Cardiac fibroblast (primary cell): Measurements from ENCODE around the gene RILPL2.

Source experiments
- DNase-seq, 2 donors: peaks; one replicate each; pipeline versions ENCODE4 v3.0.0 to v3.0.0-alpha.2; 2010; ENCODE audit warnings: low read depth in 2 of 2
- H3K4me3 ChIP-seq, 2 donors: replicated peaks in 1 of 2; 1 replicate in 1 of 2; 2 replicates in 1 of 2; pipeline ENCODE4 v1.5.1; 2011; ENCODE audit warnings: low read depth in 2 of 2, low read length in 2 of 2, mild to moderate bottlenecking in 2 of 2, moderate library complexity in 1 of 2
- CTCF ChIP-seq: IDR thresholded peaks from one replicate; pipeline ENCODE4 v1.5.1; 2011; ENCODE audit warnings: low read depth, mild to moderate bottlenecking, low read length, inconsistent platforms

RILPL2 gene

GRCh38 chr12:123391546-123392343, 44.7 kb downstream of the RILPL2 start:
- DNase-seq = no peak
- TF ChIP-seq CTCF = no peak
- H3K4me3 ChIP-seq = no peak overlapping the region

GRCh38 chr12:123390498-123391426, 45.7 kb downstream of the RILPL2 start:
- TF ChIP-seq CTCF = no peak
- H3K4me3 ChIP-seq = peak overlapping the region; percentile 61 to 64
- no peak for DNase-seq

GRCh38 chr12:123389560-123390351, 46.7 kb downstream of the RILPL2 start:
- DNase-seq = peak; percentile 22 to 35
- TF ChIP-seq CTCF = no peak
- peak overlapping the region; percentile 61 to 64 for H3K4me3 ChIP-seq

- no peak for TF ChIP-seq CTCF
- H3K4me3 ChIP-seq = peak overlapping the region in 1 of 2 donors; percentile 64
- DNase-seq = no peak
Observed at GRCh38 chr12:123388951-123389559, 47.4 kb downstream of the RILPL2 start.

GRCh38 chr12:123388177-123388950, 48.1 kb downstream of the RILPL2 start:
- DNase-seq = peak; percentile 55 to 75
- peak overlapping the region; percentile 52 to 64 for H3K4me3 ChIP-seq
- TF ChIP-seq CTCF = no peak
